NCI-H2196 treated with DMSO at 0.1 percent for 48 hours (cell line): ENCODE results near the gene MRPS34.
"Not testable (repeated sequence)": the region's sequence is repeated elsewhere in the genome, so short reads cannot be mapped to it uniquely, and the experiment has no call there.

Experiments
- DNase-seq: peaks from one replicate; lab custom pipeline; 2025; ENCODE audit not compliant: unreplicated experiment; lab: John Stamatoyannopoulos, UW

The MRPS34 gene

DNA sequence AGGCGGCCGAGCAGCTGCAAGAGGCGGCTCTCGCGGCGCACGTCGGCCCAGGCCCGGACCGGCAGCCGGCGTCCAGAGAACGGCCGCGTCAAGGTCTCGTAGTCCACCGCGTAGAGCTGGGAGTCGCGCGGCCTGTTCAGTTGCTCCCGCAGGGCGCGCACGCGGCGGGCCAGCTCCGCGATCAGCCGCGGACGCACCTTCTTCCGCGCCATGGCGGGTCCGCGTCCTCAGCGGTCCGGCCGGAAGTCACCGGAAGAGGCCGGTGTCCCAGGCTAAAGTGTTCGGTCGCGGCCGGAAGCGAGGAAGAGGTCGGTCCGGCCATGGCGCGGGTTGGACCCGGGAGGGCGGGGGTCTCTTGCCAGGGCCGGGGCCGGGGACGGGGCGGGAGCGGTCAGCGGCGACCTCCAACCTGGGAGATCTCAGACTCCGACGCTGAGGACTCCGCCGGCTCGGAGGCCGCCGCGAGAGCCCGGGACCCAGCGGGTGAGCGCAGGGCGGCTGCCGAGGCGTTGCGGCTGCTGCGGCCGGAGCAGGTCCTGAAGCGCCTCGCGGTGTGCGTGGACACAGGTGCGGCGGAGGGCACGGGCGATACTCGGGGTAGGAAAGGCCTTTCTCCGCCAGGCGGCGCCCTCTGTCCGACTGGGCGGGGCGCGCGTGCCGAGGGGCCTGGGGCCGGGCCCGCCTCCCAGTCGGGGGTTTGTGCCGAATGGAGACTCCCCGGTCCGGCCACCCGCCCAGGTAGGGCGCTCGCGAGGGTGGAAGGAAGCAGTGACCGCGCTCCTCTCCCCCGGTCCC is at the start of gene MRPS34:
TSS of gene MRPS34 (minus strand) at position 227 of the 795 bp plus-strand sequence. CDS start at position 212, 15 bp downstream.
- peak; percentile 76 for DNase-seq

DNA sequence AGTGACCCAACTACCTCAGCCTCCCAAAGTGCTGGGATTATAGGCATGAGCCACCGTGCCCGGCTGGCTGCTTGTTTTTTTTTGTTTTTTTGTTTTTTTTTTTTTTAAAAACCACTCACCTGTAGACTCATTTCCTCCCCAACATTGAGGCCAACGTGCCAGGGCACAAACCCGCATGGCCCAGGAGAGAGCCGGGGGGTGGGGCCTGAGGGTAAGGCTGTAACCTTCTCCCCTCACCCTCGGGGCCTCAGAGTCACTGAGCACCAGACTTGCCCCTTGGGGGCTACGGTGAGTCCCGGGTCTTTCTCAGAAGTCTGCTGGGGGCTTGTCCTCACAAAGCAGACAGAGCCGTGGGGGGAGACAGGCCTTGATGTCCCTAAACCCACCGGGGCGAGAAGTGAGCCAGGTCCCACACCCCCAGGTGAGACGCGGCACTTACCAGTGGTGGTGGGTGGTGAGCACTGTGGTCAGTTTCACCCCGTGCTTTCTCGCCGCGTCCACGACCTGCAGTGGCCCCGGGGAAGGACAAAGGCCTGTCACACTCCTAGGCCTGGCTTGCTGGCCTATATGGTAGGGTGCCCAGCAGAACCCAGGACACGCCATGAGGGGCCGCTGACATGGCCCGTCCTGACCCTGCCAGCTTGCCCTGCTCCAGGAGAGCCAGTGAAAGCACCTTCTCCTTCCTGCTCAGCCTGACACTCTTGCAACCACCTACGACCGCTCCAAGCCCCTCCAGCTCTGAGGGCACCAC is 49.1 kb upstream of the MRPS34 start:
- no peak for DNase-seq

- no peak for DNase-seq
Observed at GRCh38 chr16:1820946-1821290, 48.0 kb upstream of the MRPS34 start.

DNA sequence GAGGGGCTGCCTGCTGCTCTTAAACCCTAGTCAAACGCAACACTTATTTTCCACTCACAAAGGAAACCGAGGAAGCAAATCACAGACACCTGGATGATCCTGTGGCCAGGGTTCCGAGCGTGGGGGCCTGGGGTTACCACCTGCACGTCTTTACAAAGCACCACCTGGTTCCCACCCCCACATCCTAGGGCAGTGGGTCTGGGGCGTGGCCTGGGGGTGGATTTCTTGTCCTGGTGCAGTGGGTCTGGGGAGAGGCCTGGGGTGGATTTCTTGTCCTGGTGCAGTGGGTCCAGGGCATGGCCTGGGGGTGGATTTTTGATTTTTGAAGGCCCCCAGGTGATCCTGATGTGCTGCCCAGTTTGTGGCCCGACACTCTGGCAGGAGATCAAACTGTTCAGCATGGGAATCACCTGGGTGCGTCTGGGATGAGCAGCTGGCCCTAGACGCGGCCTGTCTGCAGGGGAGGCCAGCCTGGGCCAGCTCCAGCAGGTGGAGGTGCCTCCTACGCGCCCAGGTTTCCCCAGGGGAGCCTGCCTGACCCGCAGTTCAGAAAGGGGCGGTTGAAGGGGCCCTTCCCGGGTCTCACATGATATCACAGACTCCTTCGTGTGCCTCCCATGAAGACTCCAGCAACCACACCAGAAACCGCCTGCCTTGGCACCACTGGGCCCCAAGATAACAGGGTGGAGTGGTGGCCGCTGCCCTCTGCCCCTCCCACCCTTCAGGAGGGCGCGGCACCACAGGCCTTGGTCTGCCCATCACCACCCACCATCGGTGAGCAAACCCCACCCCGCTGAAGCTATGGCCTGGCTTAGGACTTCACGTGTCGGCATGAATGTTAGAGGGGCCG is 47.4 kb upstream of the MRPS34 start:
- no peak for DNase-seq

DNA sequence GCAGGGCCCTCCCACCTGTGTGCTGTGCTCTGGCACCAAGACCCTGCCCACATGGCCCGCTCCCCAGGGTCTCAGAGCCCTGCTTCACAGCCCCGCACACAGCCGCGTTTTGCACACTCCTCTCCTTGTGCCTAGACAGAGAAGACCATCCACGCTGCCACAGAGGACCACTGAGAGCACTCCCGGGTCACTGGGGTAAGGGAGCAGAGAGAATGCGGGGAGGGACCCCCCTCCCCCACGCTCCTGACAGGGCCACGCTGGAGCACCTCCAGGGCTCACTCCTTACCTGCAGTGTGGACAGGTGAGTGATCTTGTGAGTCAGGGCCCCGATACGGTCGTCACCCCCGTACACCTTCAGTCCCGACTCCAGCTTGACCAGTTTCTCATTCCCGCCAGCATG is 46.7 kb upstream of the MRPS34 start:
- DNase-seq, result no peak

- no peak for DNase-seq
Observed at GRCh38 chr16:1818873-1819525, 46.1 kb upstream of the MRPS34 start.

DNA sequence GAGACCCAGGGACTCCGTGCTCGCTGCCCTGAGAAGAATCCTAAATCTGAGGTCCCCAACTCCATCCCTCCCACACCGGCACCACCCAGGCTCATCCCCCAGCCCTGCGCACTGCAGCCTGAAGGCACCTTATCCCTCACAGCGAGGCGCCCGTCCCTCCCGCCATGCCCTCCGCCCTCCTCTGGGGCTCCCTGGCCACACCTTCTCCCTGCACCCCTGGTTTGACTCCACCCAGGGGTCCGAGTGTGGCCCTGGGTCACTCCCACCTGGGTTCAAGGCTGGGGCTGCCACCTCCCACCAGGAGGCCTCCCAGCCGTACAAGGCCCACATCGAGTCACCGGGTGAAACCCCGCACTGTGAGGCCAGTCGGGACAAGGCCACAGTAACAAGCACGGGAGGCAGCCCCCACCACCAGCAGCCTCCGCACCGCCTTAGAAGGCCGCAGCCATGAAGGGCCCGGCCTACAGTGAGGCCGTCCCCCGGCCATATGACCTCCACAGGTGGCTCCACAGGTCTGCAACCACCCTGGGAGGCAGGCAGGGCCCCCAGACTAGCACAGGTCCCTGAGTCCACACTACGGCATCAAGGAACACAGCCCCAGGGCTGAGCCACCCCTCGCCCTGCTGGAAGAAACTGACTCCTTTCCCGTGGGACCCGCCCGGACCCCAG is 45.4 kb upstream of the MRPS34 start:
- DNase-seq, result no peak

- DNase-seq, result no peak
Observed at GRCh38 chr16:1817716-1818115, 44.8 kb upstream of the MRPS34 start.

GRCh38 chr16:1817276-1817589 is 44.3 kb upstream of the MRPS34 start:
- no peak for DNase-seq

DNA sequence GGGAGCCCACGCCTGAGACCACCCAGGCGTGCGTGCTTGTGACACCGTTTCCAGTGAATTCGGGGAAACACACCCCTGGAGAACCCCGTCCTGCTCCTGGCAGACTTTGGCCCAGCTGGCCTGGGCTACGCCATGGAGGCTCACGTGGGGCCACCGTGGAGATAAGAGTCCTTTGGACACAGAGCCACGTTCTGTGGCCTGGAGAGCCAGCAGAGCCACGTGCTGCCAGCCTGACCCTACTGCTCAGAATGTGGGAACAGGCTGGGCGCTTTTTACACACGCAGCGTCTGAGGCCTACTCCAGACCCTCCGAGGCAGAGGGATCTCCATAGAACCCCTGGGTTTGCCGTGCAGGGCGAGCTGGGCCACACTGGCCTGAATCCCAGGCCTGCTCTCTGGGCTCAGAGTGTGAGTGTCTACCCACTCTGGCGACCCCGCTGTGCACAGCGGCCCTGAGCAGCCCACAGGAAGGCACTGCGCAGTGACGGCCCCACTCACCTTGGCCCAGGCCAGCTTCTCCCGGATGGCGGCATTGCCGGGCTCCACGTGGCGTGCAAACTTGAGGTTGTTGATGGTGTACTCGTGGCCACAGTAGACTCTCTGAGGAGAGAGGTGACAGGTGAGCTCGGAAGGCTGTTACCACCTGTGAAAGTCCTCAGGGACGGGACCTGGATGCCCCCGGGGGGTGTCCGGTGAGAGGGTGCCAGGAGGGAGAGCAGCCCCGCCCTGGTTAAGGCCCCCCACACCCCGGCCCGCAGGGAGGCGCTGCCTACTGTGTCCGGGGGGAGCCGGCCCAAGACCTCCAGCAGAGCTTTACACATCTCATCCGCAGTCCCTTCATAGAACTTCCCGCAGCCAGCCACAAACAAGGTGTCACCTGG is 43.7 kb upstream of the MRPS34 start:
- no peak for DNase-seq

DNA sequence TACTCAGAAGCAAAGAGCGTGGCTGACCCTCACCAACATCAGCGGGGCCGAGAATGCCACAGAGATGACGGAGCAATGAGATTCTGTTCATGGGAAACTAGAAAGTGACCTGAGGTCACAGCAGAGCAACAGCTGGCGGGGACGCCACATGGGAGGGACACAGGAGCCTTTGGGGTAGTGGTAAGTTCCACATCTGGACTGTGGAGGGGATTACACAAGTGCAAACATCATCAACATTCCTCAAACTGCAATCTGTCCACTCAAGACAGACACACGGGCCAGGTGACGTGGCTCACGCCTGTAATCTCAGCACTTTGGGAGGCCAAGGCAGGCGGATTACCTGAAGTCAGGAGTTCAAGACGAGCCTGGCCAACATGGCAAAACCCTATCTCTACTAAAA is 42.5 kb upstream of the MRPS34 start:
- no peak for DNase-seq

DNA sequence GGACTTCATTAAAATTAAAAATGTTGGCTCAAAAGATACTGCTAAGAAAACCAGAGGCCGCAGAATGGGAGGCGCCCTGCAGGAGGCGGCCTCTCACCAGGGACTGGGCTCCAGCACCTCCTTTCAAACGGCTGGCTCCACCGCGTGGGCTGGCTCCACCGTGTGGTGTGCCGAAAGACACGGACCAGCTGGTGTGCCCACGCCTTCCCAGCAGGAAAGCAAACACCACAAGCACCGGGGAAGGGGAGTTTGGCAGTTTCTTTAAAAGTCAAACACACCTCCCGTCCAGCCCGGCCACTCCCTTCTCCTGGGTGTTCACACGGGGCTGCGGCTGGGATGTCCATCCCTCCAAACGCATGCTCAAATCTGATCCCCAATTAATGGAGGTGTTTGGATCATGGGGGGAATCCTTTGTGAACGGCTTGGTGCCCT is 39.8 kb upstream of the MRPS34 start:
- DNase-seq, result peak; percentile 58

- DNase-seq, result no peak
Observed at GRCh38 chr16:1810536-1810935, 37.6 kb upstream of the MRPS34 start.

GRCh38 chr16:1810106-1810505 is 37.2 kb upstream of the MRPS34 start:
- no peak for DNase-seq

DNA sequence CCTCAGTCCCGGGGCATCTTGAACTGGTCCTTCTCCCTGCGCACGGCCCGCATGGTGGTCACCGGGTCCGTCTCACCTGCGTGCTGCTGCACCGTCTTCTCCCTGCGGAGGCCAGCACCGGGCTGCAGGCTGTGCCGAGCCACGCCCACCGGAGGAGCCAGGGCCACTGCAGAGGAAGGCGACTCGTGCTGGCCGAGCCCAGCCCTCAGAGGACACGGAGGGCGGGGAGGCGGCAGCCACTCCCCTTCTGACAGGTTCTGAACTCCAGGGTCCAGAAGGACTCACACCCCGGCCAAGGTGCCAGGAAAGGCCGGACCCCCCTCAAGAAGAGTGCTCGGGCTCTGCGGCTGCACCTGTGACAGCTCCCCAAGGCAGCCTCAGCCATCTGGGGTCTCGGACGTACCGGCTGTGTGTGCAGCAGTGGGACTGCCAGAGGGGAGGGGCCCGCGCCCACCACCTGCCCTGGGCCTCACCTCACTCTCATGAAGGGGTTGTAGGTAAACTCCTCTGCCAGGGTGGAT is 36.4 kb upstream of the MRPS34 start:
- no peak for DNase-seq

GRCh38 chr16:1808691-1809090 is 35.8 kb upstream of the MRPS34 start:
- no peak for DNase-seq

GRCh38 chr16:1807626-1808025 is 34.7 kb upstream of the MRPS34 start:
- DNase-seq, result no peak

DNA sequence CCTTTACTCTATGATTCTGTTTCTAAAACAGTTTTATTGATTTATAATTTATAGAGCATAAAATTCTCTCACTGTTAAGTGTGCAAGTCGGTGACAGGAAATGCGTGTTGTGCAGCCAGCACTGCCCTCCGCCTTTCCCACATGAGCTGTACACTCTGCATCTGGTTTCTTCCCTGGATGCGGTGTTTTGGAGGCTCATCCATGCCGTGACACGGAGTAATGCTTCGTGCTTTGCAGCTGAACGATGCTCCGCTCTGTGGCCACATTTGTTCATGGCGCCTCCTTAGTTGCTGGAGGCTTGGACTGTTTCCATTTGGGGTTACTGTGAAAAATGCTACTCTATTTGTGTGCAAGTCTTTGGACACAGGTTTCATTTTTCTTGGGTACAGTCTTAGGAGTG is 27.8 kb upstream of the MRPS34 start:
- no peak for DNase-seq

- DNase-seq, result not testable (repeated sequence)
Observed at GRCh38 chr16:1799263-1799662, 26.3 kb upstream of the MRPS34 start.
